ENCODE results near the gene ACTL7A.
"Not testable (repeated sequence)": the region's sequence is repeated elsewhere in the genome, so short reads cannot be mapped to it uniquely, and the experiment has no call there.

The ACTL7A gene, protein sequence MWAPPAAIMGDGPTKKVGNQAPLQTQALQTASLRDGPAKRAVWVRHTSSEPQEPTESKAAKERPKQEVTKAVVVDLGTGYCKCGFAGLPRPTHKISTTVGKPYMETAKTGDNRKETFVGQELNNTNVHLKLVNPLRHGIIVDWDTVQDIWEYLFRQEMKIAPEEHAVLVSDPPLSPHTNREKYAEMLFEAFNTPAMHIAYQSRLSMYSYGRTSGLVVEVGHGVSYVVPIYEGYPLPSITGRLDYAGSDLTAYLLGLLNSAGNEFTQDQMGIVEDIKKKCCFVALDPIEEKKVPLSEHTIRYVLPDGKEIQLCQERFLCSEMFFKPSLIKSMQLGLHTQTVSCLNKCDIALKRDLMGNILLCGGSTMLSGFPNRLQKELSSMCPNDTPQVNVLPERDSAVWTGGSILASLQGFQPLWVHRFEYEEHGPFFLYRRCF

DNA sequence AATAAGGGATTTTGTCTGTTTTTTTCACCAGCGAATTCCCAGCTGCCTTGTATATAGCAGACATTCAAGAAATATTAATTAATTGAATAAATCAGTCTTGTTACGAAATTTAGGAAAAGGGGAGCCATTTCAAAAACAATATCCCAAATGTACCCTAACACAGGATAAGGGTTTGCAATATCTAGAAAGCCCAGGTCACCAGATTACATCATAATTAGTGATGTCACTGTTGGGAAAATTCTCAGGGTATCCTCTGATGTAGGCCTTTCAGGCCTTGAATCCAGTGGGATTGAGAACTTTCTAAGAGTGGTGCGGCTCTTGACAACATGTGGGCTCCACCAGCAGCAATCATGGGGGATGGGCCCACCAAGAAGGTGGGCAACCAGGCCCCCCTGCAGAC lies at the start of gene ACTL7A:
Gene ACTL7A (plus strand): TSS at position 270 of the 400 bp plus-strand sequence. CDS start 57 bp downstream, at position 327.
- no peak for DNase-seq (ENCODE audit: low read depth, low spot score)

DNA sequence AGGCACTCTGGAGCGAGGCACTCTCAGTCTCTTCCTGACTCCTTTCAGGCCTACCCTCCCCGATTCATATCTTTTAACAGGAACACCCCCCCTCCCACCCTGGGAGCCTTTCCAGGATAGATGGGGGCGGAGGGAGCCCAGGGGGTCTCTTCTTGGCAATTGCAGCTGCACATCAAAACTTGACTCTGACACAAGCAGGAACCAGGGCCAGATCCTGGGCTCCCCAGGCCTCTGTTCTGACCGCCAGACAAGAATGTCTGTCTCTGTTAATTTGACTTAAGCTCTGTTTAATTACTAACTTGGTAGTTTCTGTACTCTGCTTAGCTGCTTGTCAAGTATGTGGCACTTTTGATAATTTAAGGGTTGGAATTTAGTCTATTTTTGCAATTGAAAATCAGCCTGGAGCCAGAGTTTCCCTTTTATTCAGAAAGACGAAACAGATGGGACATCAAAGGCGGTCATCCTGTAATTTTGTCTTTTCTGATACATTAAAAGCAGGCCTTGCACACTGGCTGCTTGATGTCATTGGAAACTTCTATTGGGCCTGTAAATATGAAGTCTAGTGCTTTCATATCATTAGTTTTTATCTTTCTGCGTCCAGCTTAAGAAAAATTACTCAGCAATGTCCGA lies 49.6 kb upstream of the ACTL7A start:
- no peak for DNase-seq (ENCODE audit: low read depth, low spot score)

DNA sequence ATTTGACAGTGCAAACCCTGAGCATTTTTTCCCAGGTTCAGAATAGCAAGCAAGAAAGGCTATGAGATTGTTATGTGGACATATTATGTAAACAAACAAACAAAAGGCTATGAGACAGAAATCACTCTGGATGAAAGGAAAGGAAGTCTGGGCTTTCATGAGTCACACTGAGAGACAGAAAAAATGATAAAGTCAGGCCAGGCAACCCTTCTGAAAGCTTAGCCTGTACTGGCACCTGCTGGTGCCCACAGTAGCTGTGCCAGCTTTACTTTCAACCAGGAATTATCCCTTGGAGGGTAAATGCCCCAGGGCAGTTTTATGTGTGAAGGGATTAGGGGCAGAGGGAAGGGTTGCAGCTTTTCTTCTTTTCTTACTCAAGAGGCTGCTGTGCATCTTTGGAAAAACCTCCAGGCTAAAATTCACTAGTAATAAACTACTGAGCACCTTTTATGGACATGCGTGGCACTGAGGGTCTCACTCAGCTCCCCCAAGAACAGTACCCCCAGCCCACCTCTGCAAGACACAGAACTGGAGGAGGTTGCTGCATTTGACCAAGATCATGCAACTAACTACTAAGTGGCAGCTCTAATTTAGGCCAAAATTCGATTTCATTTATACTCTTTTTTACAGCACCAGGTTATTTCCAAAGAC lies 48.0 kb upstream of the ACTL7A start:
- no peak for DNase-seq (ENCODE audit: low read depth, low spot score)

DNA sequence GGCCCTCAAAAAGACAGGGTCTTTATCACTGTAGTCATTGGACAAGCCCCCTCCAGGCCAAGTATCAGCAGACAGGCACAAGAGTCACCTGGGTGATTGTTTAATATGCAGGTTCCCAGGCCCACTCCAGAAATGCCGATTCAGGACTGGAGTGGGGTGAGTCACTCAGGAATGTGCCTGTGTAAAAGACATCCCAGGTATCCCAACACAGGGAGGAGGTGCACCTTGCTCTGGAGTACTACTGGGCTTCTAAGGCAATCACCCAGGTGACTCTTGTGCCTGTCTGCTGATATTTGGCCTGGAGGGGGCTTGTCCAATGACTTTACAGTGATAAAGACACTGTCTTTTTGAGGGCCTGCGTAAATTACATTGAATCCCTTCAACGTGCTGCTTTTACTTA lies 46.9 kb upstream of the ACTL7A start:
- no peak for DNase-seq (ENCODE audit: low read depth, low spot score)

DNA sequence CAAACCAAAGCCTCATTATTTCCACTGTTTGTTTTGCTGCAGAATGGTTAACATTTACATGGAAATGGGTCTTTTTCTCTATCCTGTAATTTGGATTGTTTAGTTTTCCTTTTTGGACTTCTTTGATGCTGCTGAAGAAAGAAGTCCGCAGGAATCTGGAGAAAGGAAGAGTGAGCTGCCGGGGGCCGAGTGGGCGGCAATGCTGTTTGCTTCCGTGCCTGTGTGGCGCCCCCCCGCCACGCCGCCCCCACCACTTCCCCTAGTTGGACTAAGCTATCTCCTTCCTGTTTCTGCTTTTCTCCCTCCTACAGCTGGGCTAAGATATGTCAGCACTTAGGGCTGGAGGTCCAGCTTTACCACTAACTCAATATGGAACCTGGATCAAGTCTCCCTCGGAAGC lies 46.0 kb upstream of the ACTL7A start:
- DNase-seq (ENCODE audit: low read depth, low spot score): no peak

DNA sequence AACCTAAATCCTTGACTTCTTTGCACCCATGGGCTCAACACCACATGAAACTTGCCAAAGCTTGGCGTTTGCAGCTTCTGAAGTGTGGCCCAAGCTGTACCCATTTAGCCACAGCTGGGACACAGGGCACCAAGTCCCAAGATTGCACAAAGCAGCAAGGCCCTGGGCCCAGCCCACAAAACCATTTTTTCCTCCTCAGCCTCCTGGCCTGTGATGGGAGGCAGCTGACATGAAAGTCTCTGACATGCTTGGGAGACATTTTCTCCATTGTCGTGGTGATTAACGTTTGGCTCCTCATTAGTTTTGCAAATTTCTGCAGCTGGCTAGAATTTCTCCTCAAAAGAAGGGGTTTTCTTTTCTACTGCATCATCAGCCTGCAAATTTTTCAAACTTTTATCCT lies 38.2 kb upstream of the ACTL7A start:
- no peak for DNase-seq (ENCODE audit: low read depth, low spot score)

DNA sequence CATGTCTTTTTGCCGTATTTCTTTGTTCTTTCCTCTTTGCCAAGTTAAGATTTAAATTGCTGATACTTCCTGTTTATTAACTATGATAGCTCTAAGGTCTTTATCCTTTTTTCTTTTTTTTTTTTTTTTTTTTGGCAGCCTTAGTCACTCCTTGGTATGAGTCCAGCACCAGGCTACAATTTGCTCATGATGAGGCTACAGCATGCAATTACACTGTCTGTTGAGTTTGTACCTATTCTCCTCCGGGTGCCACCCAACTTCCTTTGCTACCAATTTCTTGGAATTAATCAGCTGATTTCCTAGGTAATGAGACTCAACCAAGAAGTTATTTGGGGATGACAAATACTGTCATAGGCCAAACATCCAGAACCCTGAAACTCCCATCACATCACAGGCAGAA lies 31.8 kb upstream of the ACTL7A start:
- no peak for DNase-seq (ENCODE audit: low read depth, low spot score)

DNA sequence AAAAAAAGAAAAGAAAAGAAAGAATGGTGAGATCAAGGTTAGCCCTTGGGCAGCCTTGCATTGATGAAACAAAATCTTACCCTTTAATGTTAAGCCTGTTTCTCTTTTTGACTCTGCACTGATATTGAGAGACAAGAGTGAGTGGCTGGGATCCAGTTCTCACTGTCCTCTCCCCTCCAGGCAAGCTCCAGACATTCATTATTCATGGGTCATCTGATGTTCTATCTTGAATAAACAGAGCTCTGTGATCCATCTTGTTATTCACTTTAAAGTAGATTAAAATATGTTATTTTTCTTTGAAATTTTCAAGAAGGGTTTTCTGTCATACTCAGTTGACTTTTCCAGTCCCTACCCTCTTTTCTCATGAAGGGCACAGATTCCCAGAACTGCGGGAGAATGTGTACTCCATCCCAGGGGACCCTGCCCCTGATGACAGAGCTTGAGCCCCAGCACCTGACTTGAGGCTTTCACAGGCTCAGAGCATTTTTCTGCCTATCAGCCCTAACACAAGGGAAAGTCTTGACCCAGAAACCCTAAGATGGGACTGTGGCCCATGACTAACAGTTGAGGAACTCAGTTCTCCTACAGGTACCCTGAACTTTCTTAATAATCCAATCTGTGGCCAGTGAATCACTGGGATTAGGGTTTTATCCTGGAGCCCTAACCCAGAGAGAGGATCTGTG lies 30.4 kb upstream of the ACTL7A start:
- no peak for DNase-seq (ENCODE audit: low read depth, low spot score)

DNA sequence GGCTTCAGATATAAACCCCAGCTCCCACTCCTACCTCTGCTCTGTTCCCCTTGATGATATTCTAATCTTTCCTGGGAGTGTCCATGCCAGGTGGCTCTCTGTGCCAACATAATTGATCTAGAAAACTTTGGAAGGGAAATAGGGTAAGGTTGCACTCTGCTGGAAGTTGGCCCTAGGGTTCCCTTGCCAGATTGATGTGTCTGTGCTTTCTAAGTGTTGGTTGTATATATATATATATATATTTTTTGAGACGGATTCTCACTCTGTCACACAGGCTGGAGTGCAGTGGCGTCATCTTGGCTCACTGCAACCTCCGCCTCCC lies 29.9 kb upstream of the ACTL7A start:
- DNase-seq (ENCODE audit: low read depth, low spot score): no peak

DNA sequence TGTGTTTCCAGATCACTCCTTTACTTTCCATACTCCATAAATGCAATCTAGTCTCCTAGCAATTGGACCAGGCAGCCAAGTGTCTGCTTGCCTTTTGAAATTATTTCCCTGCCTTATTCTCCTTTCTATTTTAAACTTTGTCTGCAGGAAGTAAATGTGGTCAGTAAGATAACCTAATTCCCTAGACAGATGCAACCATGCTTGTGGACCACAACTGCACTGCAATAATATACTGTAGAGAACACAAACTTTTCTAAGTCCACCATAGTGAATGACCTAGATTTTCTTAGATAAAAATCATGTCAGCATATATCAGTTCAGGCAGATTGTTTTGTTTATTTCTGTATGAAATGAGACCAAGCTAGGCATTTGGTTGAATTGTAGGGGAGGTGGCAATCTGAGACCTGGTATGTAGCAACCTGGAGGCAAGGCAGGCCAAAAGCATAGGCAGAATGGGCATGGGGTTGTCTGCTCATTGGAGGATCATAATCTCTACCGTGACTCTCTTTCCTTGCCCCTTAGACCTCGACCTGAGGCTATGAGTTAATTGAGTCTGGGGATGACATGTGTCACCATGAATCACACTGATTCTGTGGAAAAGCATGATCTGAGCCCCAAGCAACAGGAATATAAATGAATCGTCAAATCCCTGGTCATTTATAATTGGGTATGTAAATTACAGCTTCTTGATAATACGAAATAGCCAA lies 27.0 kb upstream of the ACTL7A start:
- no peak for DNase-seq (ENCODE audit: low read depth, low spot score)

DNA sequence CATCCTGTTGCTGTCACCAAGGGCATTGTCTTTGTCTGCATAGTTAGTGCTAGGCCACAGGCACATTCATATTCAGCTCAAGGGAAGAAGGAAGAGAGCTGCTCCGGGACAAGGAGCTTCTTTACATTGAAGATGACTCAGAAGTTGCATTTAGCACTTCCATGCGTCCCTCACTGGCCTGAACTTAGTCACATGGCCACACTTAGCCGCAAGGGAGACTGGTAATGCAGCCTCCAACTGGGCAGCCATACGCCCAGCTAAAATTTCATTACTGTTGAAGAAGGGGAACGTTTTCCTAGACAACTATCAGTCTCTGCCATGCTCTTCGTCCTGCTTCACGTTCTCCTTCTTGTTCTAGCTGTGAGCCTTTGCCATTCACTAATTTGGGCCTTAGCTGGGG lies 26.2 kb upstream of the ACTL7A start:
- no peak for DNase-seq (ENCODE audit: low read depth, low spot score)

DNA sequence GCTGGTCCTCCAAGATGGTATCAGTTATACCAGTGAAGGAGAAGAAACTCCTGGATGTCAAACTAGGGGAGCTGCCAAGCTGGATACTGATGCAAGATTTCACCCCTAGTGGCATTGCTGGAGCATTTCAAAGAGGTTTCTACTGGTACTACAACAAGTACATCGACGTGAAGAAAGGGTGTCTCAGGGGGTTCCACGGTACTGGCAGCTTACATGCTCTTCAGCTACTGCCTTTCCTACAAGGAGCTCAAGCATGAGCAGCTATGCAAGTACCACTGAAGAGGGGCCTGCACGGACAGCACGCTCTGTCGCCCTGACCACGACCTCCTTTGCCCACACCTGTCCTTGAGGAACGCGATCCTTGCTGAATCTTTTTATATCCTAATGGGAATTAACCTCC lies 25.7 kb upstream of the ACTL7A start:
- no peak for DNase-seq (ENCODE audit: low read depth, low spot score)

DNA sequence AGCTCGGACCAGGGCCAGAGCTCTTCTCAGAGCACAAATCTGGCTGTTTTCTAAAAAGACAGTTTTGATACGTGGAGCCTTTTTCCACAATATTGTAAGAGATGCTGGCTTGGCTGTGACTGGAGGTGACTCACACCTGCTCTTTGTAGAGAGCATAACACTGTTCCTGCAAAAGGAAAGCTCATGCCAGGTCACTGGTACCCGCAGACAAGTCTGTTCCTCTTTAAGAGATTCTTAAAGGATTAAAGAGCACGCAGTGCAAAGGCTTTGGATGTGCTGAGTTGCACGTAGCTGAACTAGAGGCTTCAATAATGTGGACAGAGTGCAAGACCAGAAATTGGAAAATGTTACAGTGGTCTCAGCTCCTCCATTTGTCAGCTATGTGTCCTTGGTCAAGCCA lies 25.3 kb upstream of the ACTL7A start:
- no peak for DNase-seq (ENCODE audit: low read depth, low spot score)

DNA sequence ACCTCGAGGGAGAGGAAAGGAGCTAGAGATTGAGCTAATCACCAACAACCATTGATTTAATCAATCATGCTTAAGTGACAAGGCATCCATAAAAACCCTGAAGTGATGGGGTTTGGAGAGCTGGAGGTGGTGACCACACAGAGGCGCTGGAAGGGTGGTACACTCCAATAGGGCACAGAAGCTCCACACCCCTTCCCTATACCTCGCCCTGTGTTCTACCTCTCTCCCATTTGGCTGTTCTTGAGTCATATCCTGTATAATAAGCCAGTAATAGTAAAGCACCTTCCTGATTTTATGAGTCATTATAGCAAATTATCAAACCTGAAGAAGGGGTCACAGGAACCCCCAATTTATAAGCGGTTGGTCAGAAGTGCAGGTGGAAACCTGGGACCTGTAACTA lies 24.5 kb upstream of the ACTL7A start:
- DNase-seq (ENCODE audit: low read depth, low spot score): no peak

DNA sequence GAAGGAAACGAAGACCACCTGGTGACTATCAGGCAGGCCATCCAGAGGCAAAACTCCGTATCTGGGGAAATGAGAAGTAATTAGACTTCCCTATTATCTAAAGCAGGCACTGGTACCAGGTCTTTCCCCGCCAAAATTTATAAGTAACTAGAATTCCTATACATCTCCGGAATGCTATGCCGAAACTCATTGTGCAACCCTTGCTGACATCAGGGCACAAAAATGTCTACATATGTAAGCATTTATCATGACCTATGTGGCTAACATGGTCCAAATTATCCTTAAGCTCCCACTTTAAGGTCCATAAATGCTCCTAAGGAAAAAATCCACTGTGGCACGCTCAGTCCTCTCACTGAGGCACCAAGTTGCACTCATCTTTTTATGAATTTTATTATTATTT lies 24.0 kb upstream of the ACTL7A start:
- no peak for DNase-seq (ENCODE audit: low read depth, low spot score)

DNA sequence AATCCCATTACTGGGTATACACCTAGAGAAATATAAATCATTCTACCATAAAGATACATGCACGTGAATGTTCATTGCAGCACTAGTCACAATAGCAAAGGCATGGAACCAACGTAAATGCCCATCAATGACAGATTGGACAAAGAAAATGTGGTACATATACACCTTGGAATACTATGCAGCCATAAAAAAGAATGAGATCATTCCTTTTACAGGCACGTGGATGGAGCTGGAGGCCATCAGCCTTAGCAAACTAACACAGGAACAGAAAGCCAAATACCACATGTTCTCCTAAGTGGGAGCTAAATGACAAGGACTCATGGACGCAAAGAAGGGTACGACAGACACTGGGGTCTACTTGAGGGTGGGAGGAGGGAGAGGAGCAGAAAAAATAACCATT lies 22.5 kb upstream of the ACTL7A start:
- DNase-seq (ENCODE audit: low read depth, low spot score): not testable (repeated sequence)

DNA sequence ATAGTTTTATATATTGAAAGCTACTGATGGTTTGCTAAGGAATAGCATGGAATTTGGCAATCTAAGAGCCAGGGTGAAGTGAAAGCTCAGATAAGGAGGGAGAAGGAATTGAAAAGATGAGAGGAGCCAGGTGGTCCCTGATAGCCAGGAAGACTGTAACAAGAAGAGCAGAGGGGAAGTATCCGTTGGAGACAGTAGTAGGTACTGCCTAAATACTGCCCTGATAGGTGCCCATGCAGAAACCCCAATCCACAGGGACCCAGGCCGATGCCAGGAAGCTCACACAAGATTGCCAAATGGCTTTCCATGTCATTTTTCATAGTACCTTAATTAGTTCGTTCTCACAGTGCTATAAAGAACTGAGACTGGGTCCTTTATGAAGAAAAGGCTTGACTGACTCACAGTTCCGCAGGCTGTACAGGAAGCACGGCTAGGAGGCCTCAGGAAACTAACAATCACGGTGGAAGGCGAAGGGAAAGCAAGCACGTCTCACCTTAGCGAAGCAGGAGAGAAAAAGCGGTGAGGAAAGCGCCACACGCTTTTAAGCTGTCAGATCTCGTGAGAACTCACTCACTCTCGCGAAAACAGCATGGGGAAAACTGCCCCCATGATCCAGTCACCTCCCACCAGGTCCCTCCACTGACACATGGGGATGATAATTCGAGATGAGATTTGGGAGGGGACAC lies 19.3 kb upstream of the ACTL7A start:
- no peak for DNase-seq (ENCODE audit: low read depth, low spot score)

DNA sequence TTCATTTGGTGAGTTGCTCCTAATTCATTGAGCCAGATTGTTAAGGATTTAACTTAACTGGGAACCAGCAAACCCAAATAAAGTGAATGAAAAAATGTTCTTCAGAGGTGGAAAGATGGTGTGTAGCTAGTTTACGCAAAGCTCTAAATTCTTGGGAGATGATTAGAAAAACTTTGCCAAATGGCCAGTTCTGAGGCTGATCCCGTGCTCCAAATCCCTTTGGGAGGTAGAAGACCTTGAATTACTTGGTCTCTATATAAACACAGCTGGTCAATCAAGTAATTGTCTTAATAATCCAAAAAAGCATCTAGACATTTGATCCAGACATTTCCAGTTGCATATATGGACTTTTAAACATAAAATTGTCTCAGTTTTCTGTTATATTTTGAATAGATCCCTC lies 17.7 kb upstream of the ACTL7A start:
- DNase-seq (ENCODE audit: low read depth, low spot score): no peak

DNA sequence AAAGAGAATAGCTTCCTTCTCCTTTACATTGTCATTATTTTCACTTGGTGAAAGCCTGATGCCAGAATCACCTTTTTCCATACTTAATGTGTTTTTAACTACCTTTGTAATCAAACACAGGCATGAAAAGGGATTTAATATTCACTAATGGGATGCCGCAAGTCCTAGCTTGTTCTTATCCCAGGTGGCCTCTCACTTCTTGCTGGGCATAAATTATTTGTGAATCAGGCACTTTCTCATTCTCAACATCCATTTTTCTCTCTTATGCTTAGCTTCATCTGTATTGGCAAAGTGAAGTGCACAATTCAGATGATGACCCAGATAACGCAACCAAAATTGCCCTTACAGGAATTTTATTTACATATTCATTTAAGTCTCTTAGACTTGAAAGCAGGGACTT lies 17.2 kb upstream of the ACTL7A start:
- DNase-seq (ENCODE audit: low read depth, low spot score): no peak

DNA sequence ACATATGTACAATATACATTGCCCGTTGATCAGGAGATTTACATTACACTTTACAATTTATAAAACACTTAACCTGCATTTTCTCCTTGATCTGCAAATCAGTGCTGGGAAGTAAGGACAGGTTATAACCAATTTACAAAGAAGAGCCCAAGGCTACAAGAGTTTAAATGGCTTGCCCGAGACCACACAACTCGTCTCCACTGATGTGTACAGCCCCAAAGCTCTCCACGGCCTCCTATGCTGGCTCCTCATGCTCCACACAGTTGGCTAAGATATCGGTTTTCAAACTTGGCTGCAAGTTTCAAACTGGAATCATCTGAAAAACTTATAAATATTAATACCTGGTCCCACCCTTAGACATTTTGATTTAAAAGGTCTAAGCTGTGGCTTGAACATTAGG lies 16.6 kb upstream of the ACTL7A start:
- no peak for DNase-seq (ENCODE audit: low read depth, low spot score)

DNA sequence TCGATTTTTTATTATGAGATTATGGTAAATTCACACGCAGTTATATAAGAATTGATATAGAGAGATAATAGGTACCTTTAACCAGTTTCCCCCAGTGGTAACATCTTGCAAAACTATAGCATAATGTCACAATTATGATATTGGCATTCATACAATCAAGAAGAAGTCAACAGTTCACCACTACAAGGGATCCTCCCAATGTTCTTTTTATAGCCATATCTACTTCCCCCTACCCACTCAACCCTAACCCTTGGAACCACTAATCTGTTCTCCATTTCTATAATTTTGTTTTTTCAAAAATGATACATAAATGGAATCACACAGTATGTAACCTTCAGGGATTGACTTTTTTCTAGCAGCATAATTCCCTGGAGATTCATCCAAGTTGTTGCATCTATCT lies 16.1 kb upstream of the ACTL7A start:
- DNase-seq (ENCODE audit: low read depth, low spot score): no peak
